HG02588 (cell line): Measurements from ENCODE around the gene ZFPM1.

Experiments used
- ATAC-seq: cut with Tn5 transposase; IDR thresholded peaks from one replicate; pipeline ENCODE4 v1.9.1; 2021; ENCODE audit warnings: mild to moderate bottlenecking, moderate library complexity; ENCODE audit not compliant: unreplicated experiment

Gene ZFPM1

GRCh38 chr16:88433632-88434352, 19.3 kb upstream of the ZFPM1 start:
- no peak for ATAC-seq

GRCh38 chr16:88434353-88434690, 18.8 kb upstream of the ZFPM1 start:
- ATAC-seq, result no peak

- no peak for ATAC-seq
Observed at GRCh38 chr16:88434746-88435145, 18.3 kb upstream of the ZFPM1 start.

DNA sequence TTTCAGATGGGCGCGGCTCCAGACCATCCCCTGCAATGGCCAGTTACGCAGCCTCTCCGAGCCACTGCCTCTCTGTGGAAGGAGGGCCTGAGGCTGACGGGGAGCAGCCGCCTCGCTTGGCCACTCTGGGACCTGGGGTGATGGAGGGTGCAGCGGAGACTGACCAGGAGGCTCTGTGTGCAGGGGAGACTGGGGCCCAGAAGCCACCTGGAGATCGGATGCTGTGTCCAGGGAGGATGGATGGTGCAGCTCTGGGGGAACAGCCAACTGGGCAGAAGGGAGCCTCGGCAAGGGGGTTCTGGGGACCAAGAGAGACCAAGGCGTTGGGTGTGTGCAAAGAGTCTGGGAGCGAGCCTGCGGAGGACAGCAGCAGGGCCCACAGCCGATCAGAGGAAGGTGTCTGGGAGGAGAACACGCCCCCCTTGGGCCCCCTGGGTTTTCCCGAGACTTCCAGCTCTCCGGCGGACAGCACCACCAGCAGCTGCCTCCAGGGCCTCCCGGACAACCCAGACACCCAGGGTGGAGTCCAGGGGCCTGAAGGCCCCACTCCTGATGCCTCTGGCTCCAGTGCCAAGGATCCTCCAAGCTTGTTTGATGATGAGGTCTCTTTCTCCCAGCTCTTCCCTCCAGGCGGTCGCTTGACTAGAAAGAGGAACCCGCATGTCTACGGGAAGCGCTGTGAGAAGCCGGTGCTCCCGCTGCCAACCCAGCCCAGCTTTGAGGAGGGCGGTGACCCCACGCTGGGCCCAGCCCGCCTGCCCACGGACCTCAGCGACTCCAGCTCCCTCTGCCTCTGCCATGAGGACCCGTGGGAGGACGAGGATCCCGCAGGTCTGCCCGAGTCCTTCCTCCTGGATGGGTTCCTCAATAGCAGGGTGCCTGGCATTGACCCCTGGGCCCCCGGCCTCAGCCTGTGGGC, 17.4 kb upstream of the ZFPM1 start:
- ATAC-seq, result no peak

- no peak for ATAC-seq
Observed at GRCh38 chr16:88436796-88437195, 16.3 kb upstream of the ZFPM1 start.

DNA sequence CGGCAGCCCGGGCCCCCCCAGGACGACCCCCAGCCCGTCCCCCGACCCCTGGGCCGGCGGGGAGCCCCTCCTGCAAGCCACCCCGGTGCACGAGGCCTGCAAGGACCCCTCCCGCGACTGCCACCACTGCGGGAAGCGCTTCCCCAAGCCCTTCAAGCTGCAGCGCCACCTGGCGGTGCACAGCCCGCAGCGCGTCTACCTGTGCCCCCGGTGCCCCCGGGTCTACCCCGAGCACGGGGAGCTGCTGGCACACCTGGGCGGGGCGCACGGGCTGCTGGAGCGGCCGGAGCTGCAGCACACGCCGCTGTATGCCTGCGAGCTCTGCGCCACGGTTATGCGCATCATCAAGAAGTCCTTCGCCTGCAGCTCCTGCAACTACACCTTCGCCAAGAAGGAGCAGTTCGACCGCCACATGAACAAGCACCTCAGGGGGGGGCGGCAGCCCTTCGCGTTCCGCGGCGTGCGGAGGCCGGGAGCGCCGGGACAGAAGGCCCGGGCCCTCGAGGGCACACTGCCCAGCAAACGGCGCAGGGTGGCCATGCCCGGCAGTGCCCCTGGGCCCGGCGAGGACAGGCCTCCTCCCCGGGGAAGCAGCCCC, 15.6 kb upstream of the ZFPM1 start:
- ATAC-seq, result no peak

GRCh38 chr16:88438084-88438870, 14.8 kb upstream of the ZFPM1 start:
- ATAC-seq, result no peak

GRCh38 chr16:88439016-88439415, 14.1 kb upstream of the ZFPM1 start:
- ATAC-seq, result no peak

DNA sequence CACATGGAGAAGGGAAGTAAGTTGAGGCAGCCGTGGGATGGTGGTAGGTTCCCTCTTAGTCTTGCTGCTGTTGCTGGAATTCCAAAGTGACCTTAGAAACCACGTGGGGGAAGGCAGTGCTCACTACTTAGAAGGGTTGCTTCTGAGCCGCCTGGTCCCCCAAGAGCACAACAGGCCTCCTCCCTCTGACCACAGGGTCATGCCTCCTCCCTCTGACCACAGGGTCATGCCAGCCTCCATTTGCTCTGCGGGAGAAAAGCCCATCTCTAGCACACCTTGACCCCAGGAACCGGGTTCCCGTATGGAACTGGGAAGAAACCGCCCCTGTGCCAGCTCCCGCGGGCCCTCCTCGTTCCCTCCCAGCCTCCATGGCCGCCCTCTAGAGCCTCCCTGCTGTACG, 13.4 kb upstream of the ZFPM1 start:
- no peak for ATAC-seq

DNA sequence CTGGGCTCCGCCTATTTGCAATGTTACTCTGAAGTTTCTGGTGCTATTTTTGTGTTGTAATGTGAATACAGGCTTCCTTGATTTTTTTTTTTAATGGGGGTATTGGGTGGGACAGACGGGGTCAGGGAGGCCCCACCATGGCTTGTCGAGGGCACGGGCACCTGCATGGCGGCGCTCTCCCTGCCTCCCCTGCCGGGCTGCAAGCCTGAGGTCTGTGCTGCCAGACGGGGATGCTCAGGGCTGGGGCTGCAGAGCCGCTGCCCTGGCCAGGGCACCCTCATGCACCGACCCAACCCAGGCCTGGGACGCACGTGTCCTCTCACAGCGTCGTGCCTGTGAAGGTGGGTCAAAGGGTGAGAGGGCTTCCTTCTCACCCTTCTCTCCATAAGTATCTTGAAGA, 13.0 kb upstream of the ZFPM1 start:
- ATAC-seq, result no peak

GRCh38 chr16:88440686-88441405, 12.2 kb upstream of the ZFPM1 start:
- ATAC-seq, result no peak

DNA sequence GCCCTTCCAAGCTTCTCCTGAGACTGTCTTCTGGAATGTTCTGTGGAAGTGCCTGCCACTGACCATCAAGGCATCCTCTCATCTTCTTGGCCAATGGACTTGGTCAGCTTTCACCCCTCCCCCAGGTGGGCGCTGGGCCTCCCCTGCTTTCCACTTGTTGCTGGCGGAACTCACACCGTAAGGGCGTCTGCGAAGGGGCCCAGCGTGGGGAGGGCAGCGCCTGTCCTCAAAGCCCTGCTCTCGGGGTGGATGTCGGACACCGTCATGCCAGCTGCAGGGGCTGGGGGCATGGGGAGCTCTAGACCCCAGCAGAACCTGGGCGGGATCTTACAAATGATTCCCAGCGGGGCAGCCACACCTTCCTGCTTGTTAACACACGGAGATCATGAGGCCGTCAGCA, 11.6 kb upstream of the ZFPM1 start:
- ATAC-seq, result no peak

DNA sequence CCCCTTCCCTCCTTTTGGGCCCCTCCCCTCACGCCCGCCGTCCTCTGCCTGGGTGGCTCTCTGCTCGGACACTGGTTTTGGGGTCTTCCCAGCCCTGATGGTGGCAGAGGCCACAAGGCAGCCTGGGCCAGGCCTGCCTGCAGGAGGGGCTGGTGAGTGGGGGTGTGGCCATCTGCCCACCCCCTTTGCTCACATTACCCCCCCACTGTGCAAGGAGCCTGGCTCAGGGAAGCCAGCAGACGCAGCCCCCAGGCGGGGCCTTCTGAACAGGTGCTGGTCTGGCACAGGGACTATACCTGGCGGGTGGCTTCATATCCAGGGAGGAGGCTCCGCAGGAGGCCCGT, 10.7 kb upstream of the ZFPM1 start:
- no peak for ATAC-seq

DNA sequence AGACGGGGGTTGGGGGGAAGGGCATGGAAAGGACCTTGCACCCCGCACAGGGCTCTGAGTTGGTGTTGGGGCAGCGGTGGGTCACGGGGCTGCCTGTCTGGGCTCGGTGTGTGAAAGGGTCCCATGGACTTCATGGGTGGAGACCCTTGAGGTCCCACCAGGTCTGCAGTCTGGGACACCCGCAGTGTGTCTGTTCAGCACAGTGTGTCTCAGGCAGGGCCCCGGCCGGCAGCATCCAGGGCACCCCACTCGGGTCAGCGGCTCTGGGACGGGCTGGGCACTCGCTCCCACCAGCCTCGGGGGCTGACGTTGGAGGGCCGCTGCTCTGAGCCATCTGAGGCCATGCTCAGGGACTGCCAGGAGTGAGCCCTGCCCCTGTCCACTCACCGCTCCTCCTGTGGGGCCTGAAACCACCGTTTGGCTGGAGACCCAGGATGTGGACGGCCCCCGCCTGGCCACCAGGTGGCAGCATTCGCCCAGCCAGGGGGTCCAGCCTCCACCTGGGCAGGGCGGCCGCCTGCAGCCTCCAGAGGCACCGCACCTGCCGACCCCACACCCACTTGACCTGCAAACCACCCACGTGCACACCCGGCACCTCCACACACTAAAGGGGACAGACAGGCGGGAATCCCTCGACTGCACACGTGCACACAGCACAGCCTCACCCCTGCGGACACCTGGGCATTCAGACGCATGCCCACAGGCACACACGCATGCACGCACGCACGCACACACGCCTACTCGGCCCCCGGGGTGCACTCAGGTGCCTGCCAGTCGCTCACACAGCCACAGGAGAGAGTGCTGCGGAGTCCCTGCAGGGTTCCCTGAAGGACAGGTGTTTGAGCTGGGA, 10.1 kb upstream of the ZFPM1 start:
- no peak for ATAC-seq

DNA sequence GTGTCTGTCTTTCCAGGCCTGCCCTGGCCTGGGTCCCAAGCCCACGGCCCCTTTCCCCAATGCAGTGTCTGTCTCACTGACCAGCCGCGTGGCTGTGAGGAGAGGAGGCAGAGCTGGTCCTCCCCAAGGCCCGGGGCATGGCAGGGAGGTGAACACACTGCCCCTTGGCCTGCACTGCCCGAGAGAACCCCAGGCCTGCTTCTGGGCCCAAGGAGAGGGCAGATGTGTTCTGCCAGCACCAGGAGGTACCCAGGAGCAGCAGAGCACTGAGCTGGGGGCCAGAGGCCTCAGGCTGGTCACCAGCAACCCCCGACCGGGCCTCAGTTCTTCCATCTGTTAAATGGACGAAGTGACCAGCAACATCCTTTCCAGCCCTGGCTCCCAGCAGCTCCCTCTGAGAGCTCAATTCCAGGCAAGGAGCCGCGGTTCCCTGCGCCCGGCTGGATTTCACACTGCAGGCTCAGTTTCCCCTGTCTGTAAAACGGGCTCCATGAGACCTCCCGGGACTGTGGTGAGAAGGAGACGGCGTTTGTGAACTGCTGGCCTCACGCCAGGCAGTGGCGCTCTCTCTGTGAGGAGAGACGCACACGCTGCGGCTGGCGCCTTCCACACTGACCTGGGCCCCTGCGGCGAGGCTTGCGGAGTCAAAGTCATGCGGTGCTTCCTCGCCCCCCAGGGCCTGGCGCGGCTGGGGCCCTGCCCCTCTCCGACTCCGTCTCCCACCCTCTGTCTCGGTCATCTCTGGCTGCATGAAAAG, 8.1 kb upstream of the ZFPM1 start:
- no peak for ATAC-seq

DNA sequence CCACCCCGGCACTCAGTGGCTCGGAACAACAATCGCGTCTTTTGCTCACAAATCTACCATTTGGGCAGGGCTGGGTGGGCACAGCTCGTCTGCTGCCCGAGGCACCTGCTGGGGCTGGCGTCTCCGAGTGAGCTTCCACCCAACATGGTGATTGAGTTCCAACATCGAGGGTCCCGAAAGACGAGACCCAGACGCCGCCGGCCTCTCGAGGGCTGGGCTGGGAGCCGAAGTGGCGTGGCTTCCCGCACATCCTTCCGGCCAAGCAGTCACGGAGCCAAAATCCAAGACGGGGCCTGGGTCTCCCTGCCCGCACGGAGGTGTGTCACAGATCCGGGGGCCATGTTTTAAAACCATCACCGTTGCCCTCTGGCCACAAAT, 7.5 kb upstream of the ZFPM1 start:
- ATAC-seq, result no peak

DNA sequence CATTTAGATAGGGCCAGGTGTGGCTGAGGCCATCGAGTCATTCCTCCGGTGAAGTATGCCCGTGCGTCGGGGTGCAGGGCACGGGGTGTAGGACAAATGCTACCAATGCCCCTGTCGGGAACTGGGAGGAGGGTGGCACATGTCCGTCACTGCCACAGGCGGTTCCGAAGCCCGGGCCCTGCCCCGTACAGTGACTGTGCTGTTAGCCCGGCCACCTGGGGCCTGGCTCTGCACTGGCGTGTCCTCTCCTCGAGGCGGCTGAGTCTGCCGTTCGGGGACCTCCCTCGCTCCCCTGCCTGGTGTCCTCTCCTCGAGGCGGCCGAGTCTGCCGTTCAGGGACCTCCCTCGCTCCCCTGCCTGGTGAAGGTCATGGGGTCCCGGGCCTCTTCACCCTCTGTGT, 7.0 kb upstream of the ZFPM1 start:
- ATAC-seq, result no peak

DNA sequence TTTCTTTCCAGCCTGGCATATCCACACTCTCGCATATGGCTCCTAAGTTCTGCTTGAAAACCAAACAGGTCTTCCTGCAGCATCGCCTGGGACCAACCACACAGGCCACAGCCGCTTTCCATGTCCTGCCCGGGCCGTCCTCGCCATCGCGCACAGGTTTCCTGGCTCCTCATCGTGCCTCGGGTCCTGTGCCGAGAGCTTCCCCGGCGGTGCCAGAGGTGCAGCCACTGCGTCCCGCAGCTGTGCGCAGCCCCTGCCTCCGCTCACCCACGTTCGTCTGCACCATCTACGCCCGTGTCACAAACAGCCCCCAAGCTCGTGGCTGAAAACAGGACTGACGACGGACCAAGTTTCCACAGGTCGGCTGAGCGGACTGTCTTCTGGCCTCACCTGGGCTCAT, 6.3 kb upstream of the ZFPM1 start:
- ATAC-seq, result no peak

GRCh38 chr16:88447881-88448280, 5.2 kb upstream of the ZFPM1 start:
- ATAC-seq, result no peak
